ENCODE data around the gene GRIA3.

DNA sequence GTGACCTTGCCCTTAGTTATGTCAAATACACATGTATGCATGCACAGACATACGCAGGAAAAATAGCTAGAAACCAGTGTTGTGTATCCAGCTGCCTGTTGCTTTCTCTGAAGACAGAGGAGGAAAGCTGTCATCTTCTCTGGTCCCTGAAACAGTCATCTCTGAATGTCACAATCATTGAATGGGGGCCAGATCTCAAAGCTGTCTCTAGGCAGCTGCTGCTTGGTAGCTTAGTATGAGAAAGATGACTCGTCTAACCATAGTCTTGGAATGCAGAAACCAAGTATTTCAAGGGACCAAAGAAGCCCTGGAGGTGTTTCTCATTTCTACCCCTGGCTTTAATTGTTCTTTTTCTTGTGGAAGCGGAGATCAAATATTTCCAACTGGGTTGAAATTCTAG, 4.0 kb downstream of the GRIA3 start:
- TF ChIP-seq, protein P1, sequence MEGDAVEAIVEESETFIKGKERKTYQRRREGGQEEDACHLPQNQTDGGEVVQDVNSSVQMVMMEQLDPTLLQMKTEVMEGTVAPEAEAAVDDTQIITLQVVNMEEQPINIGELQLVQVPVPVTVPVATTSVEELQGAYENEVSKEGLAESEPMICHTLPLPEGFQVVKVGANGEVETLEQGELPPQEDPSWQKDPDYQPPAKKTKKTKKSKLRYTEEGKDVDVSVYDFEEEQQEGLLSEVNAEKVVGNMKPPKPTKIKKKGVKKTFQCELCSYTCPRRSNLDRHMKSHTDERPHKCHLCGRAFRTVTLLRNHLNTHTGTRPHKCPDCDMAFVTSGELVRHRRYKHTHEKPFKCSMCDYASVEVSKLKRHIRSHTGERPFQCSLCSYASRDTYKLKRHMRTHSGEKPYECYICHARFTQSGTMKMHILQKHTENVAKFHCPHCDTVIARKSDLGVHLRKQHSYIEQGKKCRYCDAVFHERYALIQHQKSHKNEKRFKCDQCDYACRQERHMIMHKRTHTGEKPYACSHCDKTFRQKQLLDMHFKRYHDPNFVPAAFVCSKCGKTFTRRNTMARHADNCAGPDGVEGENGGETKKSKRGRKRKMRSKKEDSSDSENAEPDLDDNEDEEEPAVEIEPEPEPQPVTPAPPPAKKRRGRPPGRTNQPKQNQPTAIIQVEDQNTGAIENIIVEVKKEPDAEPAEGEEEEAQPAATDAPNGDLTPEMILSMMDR (IDR thresholded peaks at IDR 0.05): no peak
- TF ChIP-seq POLR2A (IDR thresholded peaks at IDR 0.05): no peak
